OCI-LY1 (cell line): Measurements from ENCODE around the gene FZR1.

Experiments
- H2AFZ ChIP-seq: fragments of 200-600 bp; sonication (generic), shearing (Covaris generic); 2 replicates; pipeline ENCODE4 v1.6.0; 2014; ENCODE audit warnings: antibody characterized with exemption, mild to moderate bottlenecking, low read length
- H3F3A ChIP-seq: fragments of 200-600 bp; sonication (generic), shearing (Covaris generic); 2 replicates; pipeline ENCODE4 v1.6.0; 2014; ENCODE audit warnings: mild to moderate bottlenecking, antibody characterized with exemption, low read length, moderate library complexity; ENCODE audit not compliant: insufficient read depth
- H3K27ac ChIP-seq: fragments of 200-600 bp; sonication (generic); 2 replicates; pipeline ENCODE4 v1.5.1; 2014; ENCODE audit warnings: low read length, mixed run types, mild to moderate bottlenecking, low read depth; ENCODE audit not compliant: poor library complexity, severe bottlenecking
- H3K27me3 ChIP-seq: fragments of 200-600 bp; sonication (generic); 2 replicates; pipeline ENCODE4 v1.6.0; 2014; ENCODE audit warnings: antibody characterized with exemption, mild to moderate bottlenecking, low read length, moderate library complexity; ENCODE audit not compliant: insufficient read depth
- H3K36me3 ChIP-seq: fragments of 200-600 bp; sonication (generic); 2 replicates; pipeline ENCODE4 v1.6.1; 2014; ENCODE audit warnings: mild to moderate bottlenecking, antibody characterized with exemption, low read length, moderate library complexity, mixed read lengths; ENCODE audit not compliant: insufficient read depth
- H3K4me1 ChIP-seq: fragments of 200-600 bp; sonication (generic); 2 replicates; pipeline ENCODE4 v1.5.1; 2014; ENCODE audit warnings: mild to moderate bottlenecking, low read length, moderate library complexity; ENCODE audit not compliant: insufficient read depth, severe bottlenecking
- H3K4me2 ChIP-seq: fragments of 200-600 bp; sonication (generic), shearing (Covaris generic); 2 replicates; pipeline ENCODE4 v1.6.1; 2014; ENCODE audit warnings: low read length
- H3K4me3 ChIP-seq: fragments of 200-600 bp; sonication (generic); 2 replicates; pipeline ENCODE4 v1.5.1; 2014; ENCODE audit warnings: low read length, low read depth, mild to moderate bottlenecking, mixed read lengths; ENCODE audit not compliant: poor library complexity, severe bottlenecking
- H3K79me2 ChIP-seq: fragments of 200-600 bp; shearing (Covaris generic); 2 replicates; pipeline ENCODE4 v1.6.1; 2016; ENCODE audit warnings: mixed run types, low read length, mixed read lengths; ENCODE audit not compliant: insufficient read depth
- H3K9ac ChIP-seq: fragments of 200-600 bp; sonication (generic), shearing (Covaris generic); 2 replicates; pipeline ENCODE4 v1.6.1; 2014; ENCODE audit warnings: mild to moderate bottlenecking, low read length, mixed read lengths
- H3K9me2 ChIP-seq: fragments of 200-600 bp; sonication (generic), shearing (Covaris generic); 2 replicates; pipeline ENCODE4 v1.6.1; 2014; ENCODE audit warnings: low read depth, mild to moderate bottlenecking, low read length, mixed read lengths
- H3K9me3 ChIP-seq: fragments of 200-600 bp; shearing (Covaris generic); 2 replicates; pipeline ENCODE4 v1.6.1; 2014; ENCODE audit warnings: low read length, mixed read lengths
- H4K20me1 ChIP-seq: fragments of 200-600 bp; sonication (generic), shearing (Covaris generic); 2 replicates; pipeline ENCODE4 v1.6.0; 2016; ENCODE audit warnings: mild to moderate bottlenecking, low read length; ENCODE audit not compliant: insufficient read depth
- CTCF ChIP-seq: fragments of 200-600 bp; sonication (generic), shearing (Covaris generic); IDR thresholded peaks from 2 replicates; pipeline ENCODE4 v1.5.1; 2017; ENCODE audit warnings: mild to moderate bottlenecking, antibody characterized with exemption, low read length, moderate library complexity, mixed read lengths
- EZH2 ChIP-seq: fragments of 200-600 bp; sonication (generic), shearing (Covaris generic); IDR thresholded peaks from 2 replicates; pipeline ENCODE4 v1.8.0; 2017; ENCODE audit warnings: borderline replicate concordance, mixed run types, mild to moderate bottlenecking, antibody characterized with exemption, low read length, moderate library complexity, mixed read lengths

The FZR1 gene

GRCh38 chr19:3537101-3537437, 31.0 kb downstream of the FZR1 start:
- Histone ChIP-seq H3K27me3 (no peaks in the 10 kb centered on the region), H3K4me2 (no peak overlapping the region), H3K9ac (no peak overlapping the region), H3K9me2 (no peaks in the 10 kb centered on the region), H3K9me3 (no peaks in the 10 kb centered on the region), H3F3A (no peaks in the 10 kb centered on the region), H3K79me2 (no peaks in the 10 kb centered on the region), H3K36me3 (peaks cover 52% of the 10 kb centered on the region), H2AFZ (no peak overlapping the region), H3K4me1 (no peaks in the 10 kb centered on the region), H4K20me1 (no peaks in the 10 kb centered on the region), H3K27ac (no peak overlapping the region), H3K4me3 (no peak overlapping the region)
- TF ChIP-seq EZH2 = no peak
- no peak for TF ChIP-seq CTCF

GRCh38 chr19:3537438-3538240, 31.5 kb downstream of the FZR1 start:
- Histone ChIP-seq H3K9ac (no peak overlapping the region), H3K4me3 (no peak overlapping the region), H3K36me3 (peaks cover 46% of the 10 kb centered on the region), H3K27ac (no peak overlapping the region), H3K4me1 (no peaks in the 10 kb centered on the region), H3K9me3 (no peaks in the 10 kb centered on the region), H4K20me1 (no peaks in the 10 kb centered on the region), H2AFZ (no peak overlapping the region), H3K4me2 (no peak overlapping the region), H3F3A (no peaks in the 10 kb centered on the region), H3K27me3 (no peaks in the 10 kb centered on the region), H3K79me2 (no peaks in the 10 kb centered on the region), H3K9me2 (no peaks in the 10 kb centered on the region)
- no peak for TF ChIP-seq EZH2
- no peak for TF ChIP-seq CTCF

- Histone ChIP-seq H3K36me3 (peaks cover 38% of the 10 kb centered on the region), H3K9me2 (no peaks in the 10 kb centered on the region), H3K27me3 (no peaks in the 10 kb centered on the region), H3K27ac (no peak overlapping the region), H3K9me3 (no peaks in the 10 kb centered on the region), H3K4me3 (no peak overlapping the region), H3K9ac (no peak overlapping the region), H3K79me2 (no peaks in the 10 kb centered on the region), H3K4me1 (no peaks in the 10 kb centered on the region), H4K20me1 (no peaks in the 10 kb centered on the region), H3K4me2 (no peak overlapping the region), H3F3A (no peaks in the 10 kb centered on the region), H2AFZ (no peak overlapping the region)
- TF ChIP-seq EZH2 (no peak), CTCF (peak; percentile 14; the same call in 1 of the 2 replicates)
Measured at GRCh38 chr19:3538258-3538929, 32.3 kb downstream of the FZR1 start.
